ENCODE results near the gene ZBTB8OS.

GRCh38 chr1:32609180-32609579 lies 41.2 kb downstream of the ZBTB8OS start:
- TF ChIP-seq CTCF (IDR thresholded peaks at IDR 0.05; ENCODE audit: low read depth, low read length, poor library complexity, severe bottlenecking) (no peak), EZH2phosphoT487 (IDR thresholded peaks at IDR 0.05; ENCODE audit: borderline replicate concordance, low read length) (no peak)

Measured in DOHH2 (cell line).